HepG2 (cell line): Measurements from ENCODE around the gene HIVEP2. TPM values are rescaled to one million over a fixed set of nuclear protein-coding genes. Genes with fewer than 3 reads are reported as not detected.

ENCODE experiments used
- ARNT2 ChIP-seq: sonication (generic); formaldehyde crosslinking; IDR thresholded peaks from 2 replicates; pipeline ENCODE4 v1.8.0; 2022; ENCODE audit warnings: mild to moderate bottlenecking, low read depth, missing genetic modification reagents, moderate library complexity
- ATF5 ChIP-seq: sonication (generic); formaldehyde crosslinking; IDR thresholded peaks from 2 replicates; pipeline ENCODE4 v1.4.0; 2020; ENCODE audit warnings: mild to moderate bottlenecking, low read depth, missing genetic modification reagents
- CBX1 ChIP-seq: IDR thresholded peaks from one replicate; pipeline ENCODE4 v1.6.1; 2016; ENCODE audit warnings: antibody characterized with exemption, low read depth
- CBX2 ChIP-seq, 2 experiments: fragments of 200-600 bp in 1 of 2; sonication (generic); formaldehyde crosslinking in 1 of 2; IDR thresholded peaks; 2 replicates each; pipeline versions ENCODE4 v1.7.0 to v1.8.1; 2018 to 2022; ENCODE audit warnings: low read depth in 2 of 2, low read length in 1 of 2, mild to moderate bottlenecking in 1 of 2, missing genetic modification reagents in 1 of 2
- DNMT1 ChIP-seq: sonication (generic); formaldehyde crosslinking; IDR thresholded peaks from 2 replicates; pipeline ENCODE4 v1.5.1; 2020; ENCODE audit warnings: mild to moderate bottlenecking, missing genetic modification reagents
- HHEX ChIP-seq: IDR thresholded peaks from 2 replicates; pipeline ENCODE4 v1.6.1; 2016; ENCODE audit warnings: control low read depth
- MED8 ChIP-seq: sonication (generic); formaldehyde crosslinking; IDR thresholded peaks from 2 replicates; pipeline ENCODE4 v1.8.1; 2023; ENCODE audit warnings: mild to moderate bottlenecking, missing genetic modification reagents; ENCODE audit not compliant: insufficient replicate concordance
- PCBP1 ChIP-seq: fragments of 200-400 bp; formaldehyde crosslinking; IDR thresholded peaks from 2 replicates; pipeline ENCODE4 v1.6.1; 2017; ENCODE audit warnings: mild to moderate bottlenecking, low read depth, low read length, borderline replicate concordance
- PLSCR1 ChIP-seq: sonication (generic); formaldehyde crosslinking; IDR thresholded peaks from 2 replicates; pipeline ENCODE4 v1.5.0; 2020; ENCODE audit warnings: missing genetic modification reagents, mild to moderate bottlenecking, borderline replicate concordance
- PTBP1 ChIP-seq: fragments of 200-400 bp; formaldehyde crosslinking; IDR thresholded peaks from 2 replicates; pipeline ENCODE4 v1.6.1; 2018; ENCODE audit warnings: low read length, low read depth; ENCODE audit not compliant: poor library complexity, severe bottlenecking
- RELA ChIP-seq: sonication (generic); formaldehyde crosslinking; IDR thresholded peaks from 2 replicates; pipeline ENCODE4 v1.4.0; 2020; ENCODE audit warnings: missing genetic modification reagents
- SOX13 ChIP-seq, 3 experiments: fragments of 450-650 bp in 1 of 3; sonication (generic) in 1 of 3; formaldehyde crosslinking in 1 of 3; IDR thresholded peaks in 2 of 3; conservative IDR thresholded peaks in 1 of 3; 2 replicates each; pipeline versions ENCODE4 v1.5.0 to v1.6.1; 2016 to 2020; ENCODE audit warnings: antibody characterized with exemption in 1 of 3, mild to moderate bottlenecking in 1 of 3, missing compliant biosample characterization in 1 of 3, missing genetic modification reagents in 1 of 3, moderate library complexity in 1 of 3
- SRSF4 ChIP-seq: fragments of 200-400 bp; formaldehyde crosslinking; IDR thresholded peaks from one replicate; pipeline ENCODE4 v1.6.1; 2018; ENCODE audit warnings: mild to moderate bottlenecking, low read depth, low read length, moderate library complexity; ENCODE audit not compliant: poor library complexity, severe bottlenecking
- ZBTB21 ChIP-seq: sonication (generic); formaldehyde crosslinking; IDR thresholded peaks from 2 replicates; pipeline ENCODE4 v1.4.0; 2020; ENCODE audit warnings: missing genetic modification reagents
- ZBTB7A ChIP-seq: sonication (generic); formaldehyde crosslinking; IDR thresholded peaks from 2 replicates; pipeline ENCODE4 v1.8.0; 2022; ENCODE audit warnings: mild to moderate bottlenecking, missing genetic modification reagents
- ZNF225 ChIP-seq: sonication (generic); formaldehyde crosslinking; IDR thresholded peaks from 2 replicates; pipeline ENCODE4 v1.4.0; 2020; ENCODE audit warnings: mild to moderate bottlenecking, missing genetic modification reagents
- ZNF253 ChIP-seq: sonication (generic); formaldehyde crosslinking; IDR thresholded peaks from 2 replicates; pipeline ENCODE4 v1.8.0; 2022; ENCODE audit warnings: mild to moderate bottlenecking, missing genetic modification reagents, borderline replicate concordance
- ZNF260 ChIP-seq: sonication (generic); formaldehyde crosslinking; IDR thresholded peaks from 2 replicates; pipeline ENCODE4 v1.4.0; 2020; ENCODE audit warnings: missing genetic modification reagents, low read depth, mild to moderate bottlenecking, borderline replicate concordance
- ZNF282 ChIP-seq: fragments of 450-650 bp; IDR thresholded peaks from 2 replicates; pipeline ENCODE4 v1.6.1; 2018; ENCODE audit not compliant: partially characterized antibody
- ZNF629 ChIP-seq: sonication (generic); formaldehyde crosslinking; conservative IDR thresholded peaks from 2 replicates; pipeline ENCODE4 v1.5.0; 2020; ENCODE audit warnings: missing genetic modification reagents
- ZNF691 ChIP-seq: sonication (generic); formaldehyde crosslinking; IDR thresholded peaks from 2 replicates; pipeline ENCODE4 v1.4.0; 2020; ENCODE audit warnings: missing genetic modification reagents, low read depth, mild to moderate bottlenecking, borderline replicate concordance
- polyA plus RNA-seq, 8 experiments: library from polyadenylated mRNA; depleted of rRNA in 3 of 8; stranded (reverse) in 7 of 8; unstranded in 1 of 8; fragments of >200 nt; fragmentation: Illumina TruSeq in 4 of 8; extraction: Trizol in 4 of 8; gene quantifications; 2 replicates each; pipeline versions ENCODE4 v1.2.1 to v1.2.3, GENCODE V29; 2011 to 2016; ENCODE audit warnings: low read depth in 4 of 8, missing spikeins in 1 of 8, mixed read lengths in 1 of 8; ENCODE audit not compliant: insufficient read depth in 1 of 8
- total RNA-seq, 5 experiments: library from RNA; depleted of rRNA; stranded (reverse); fragments of >200 nt; fragmentation: Illumina TruSeq; extraction: Trizol; gene quantifications; 2 replicates each; pipeline ENCODE4 v1.2.3, GENCODE V29; 2016; ENCODE audit warnings: low read depth in 1 of 5
- TF ChIP-seq, protein P1 (sequence below): sonication (generic); formaldehyde crosslinking; IDR thresholded peaks from 2 replicates; pipeline ENCODE4 v1.8.1; 2023; ENCODE audit warnings: mild to moderate bottlenecking, missing genetic modification reagents
- TF ChIP-seq, protein P2 (sequence below): sonication (generic); formaldehyde crosslinking; IDR thresholded peaks from 2 replicates; pipeline ENCODE4 v1.8.0; 2022; ENCODE audit warnings: missing genetic modification reagents, mild to moderate bottlenecking, borderline replicate concordance

Gene HIVEP2
- total and polyA plus RNA-seq, 2 of the 13 experiments (the other 11 are each of a cell fraction or from before 2014, with no cell fraction given), result 3.4 to 12.9 TPM

DNA sequence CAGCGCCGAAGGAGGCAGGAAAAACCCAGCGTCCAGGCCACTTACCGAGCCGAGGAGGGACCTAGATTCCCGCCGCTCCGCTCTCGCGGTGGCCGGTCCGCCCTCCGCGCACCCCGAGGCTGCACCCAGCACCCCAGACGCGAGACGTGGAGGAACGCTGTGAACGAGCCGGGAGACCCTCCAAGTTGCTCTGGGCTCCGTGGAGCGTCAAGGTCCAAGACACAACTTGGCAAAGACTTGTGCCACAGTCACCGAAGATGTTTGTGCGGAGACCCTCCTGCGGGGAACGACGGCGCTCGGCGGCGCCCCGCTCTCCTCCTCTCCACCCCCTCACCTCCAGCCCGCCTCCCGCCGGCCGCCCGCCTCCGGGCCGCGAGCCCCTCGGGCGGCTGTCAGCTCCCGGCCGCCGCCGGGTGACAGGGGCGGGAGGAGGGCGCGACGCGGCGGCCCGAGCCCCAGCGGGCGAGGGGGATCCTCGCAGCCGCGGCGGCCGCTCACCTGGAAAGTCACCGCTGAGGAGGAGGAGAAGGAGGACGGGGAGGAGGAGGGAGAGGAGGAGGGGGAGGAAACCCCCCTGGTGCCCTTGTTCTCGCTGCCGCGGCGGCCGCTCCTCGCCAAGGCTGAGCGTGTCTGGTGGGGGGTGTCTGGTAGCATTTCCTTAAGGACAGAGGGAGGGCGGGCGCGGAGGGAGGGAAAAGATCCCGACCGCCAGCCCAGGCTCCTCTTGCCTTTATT lies 637 bp upstream of the HIVEP2 start (continued):
- TF ChIP-seq ATF5, result no peak
- no peak for TF ChIP-seq ZNF260 (CRISPR knock-in tag)
- peak; percentile 8 for TF ChIP-seq CBX1
- no peak for TF ChIP-seq MED8 (CRISPR knock-in tag)
- TF ChIP-seq ZNF225, result no peak
- no peak for TF ChIP-seq ZBTB21 (CRISPR knock-in tag)
- no peak for TF ChIP-seq RELA (CRISPR knock-in tag)
- TF ChIP-seq ZNF253, result peak; percentile 6; the same call in 1 of the 2 replicates
- TF ChIP-seq, protein P1, sequence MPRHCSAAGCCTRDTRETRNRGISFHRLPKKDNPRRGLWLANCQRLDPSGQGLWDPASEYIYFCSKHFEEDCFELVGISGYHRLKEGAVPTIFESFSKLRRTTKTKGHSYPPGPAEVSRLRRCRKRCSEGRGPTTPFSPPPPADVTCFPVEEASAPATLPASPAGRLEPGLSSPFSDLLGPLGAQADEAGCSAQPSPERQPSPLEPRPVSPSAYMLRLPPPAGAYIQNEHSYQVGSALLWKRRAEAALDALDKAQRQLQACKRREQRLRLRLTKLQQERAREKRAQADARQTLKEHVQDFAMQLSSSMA (CRISPR knock-in tag), result no peak
- TF ChIP-seq HHEX (CRISPR knock-in tag), result no peak
- 0 out of 2 replicates have a peak, but pooled peaks have one; percentile 42 for TF ChIP-seq DNMT1 (CRISPR knock-in tag)
- TF ChIP-seq ZBTB7A (CRISPR knock-in tag), result peak; percentile 33; the same call in 1 of the 2 replicates
- TF ChIP-seq, protein P2, sequence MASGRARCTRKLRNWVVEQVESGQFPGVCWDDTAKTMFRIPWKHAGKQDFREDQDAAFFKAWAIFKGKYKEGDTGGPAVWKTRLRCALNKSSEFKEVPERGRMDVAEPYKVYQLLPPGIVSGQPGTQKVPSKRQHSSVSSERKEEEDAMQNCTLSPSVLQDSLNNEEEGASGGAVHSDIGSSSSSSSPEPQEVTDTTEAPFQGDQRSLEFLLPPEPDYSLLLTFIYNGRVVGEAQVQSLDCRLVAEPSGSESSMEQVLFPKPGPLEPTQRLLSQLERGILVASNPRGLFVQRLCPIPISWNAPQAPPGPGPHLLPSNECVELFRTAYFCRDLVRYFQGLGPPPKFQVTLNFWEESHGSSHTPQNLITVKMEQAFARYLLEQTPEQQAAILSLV, result peak; percentile 77; the same call in 1 of the 2 replicates
- TF ChIP-seq ARNT2 (CRISPR knock-in tag), result peak; percentile 34; the same call in 1 of the 2 replicates
- TF ChIP-seq ZNF691 (CRISPR knock-in tag), result peak; percentile 35; the same call in 1 of the 2 replicates
- TF ChIP-seq SRSF4, result no peak
- TF ChIP-seq CBX2 (IDR thresholded peaks at IDR 0.05; ENCODE audit: low read depth, low read length), result no peak
- TF ChIP-seq CBX2 (CRISPR knock-in tag; IDR thresholded peaks at IDR 0.05; ENCODE audit: low read depth), result no peak; the same call in 1 of the 2 replicates
- TF ChIP-seq ZNF629, result no peak
- no peak for TF ChIP-seq ZNF282
- TF ChIP-seq PLSCR1 (CRISPR knock-in tag), result no peak
- peak; percentile 82; the same call in 1 of the 2 replicates for TF ChIP-seq PCBP1
- no peak for TF ChIP-seq PTBP1
- no peak for TF ChIP-seq SOX13 (IDR thresholded peaks at IDR 0.05)
- no peak for TF ChIP-seq SOX13 (CRISPR knock-in tag; conservative IDR thresholded peaks at IDR 0.05 in 1 of 2, IDR thresholded peaks at IDR 0.05 in 1 of 2)
